Keratinocyte (primary cell): ENCODE measurements around the gene MAP9. TPM values are rescaled to one million over a fixed set of nuclear protein-coding genes. Genes with fewer than 3 reads are reported as not detected.

ENCODE experiments used
- DNase-seq: peaks from one replicate; pipeline ENCODE4 v3.0.0-alpha.2; 2011; ENCODE audit warnings: low read depth, missing footprints, low spot score
- FAIRE-seq: peaks from 2 replicates; lab custom pipeline; 2011; peaks lifted over from hg19 to GRCh38; lab: Jason Lieb, UNC
- H2AFZ ChIP-seq: 2 replicates; pipeline ENCODE4 v1.6.0; 2012; ENCODE audit warnings: low read length, control low read depth, inconsistent platforms; ENCODE audit not compliant: control insufficient read depth
- H3K27ac ChIP-seq: 2 replicates; pipeline ENCODE4 v1.5.1; 2011; ENCODE audit warnings: low read length; ENCODE audit not compliant: control insufficient read depth, insufficient read depth
- H3K27me3 ChIP-seq: 3 replicates; pipeline ENCODE4 v1.6.0; 2011; ENCODE audit warnings: low read length; ENCODE audit not compliant: control insufficient read depth, insufficient read depth; ENCODE audit errors: extremely low read depth
- H3K36me3 ChIP-seq, 2 experiments: 2 replicates in 1 of 2; 3 replicates in 1 of 2; pipeline ENCODE4 v1.5.1; 2011; ENCODE audit warnings: low read length in 2 of 2, mild to moderate bottlenecking in 1 of 2; ENCODE audit not compliant: control insufficient read depth in 2 of 2, insufficient read depth in 2 of 2; ENCODE audit errors: extremely low read depth in 1 of 2
- H3K4me1 ChIP-seq: 3 replicates; pipeline ENCODE4 v1.5.1; 2011; ENCODE audit warnings: low read length; ENCODE audit not compliant: control insufficient read depth, insufficient read depth; ENCODE audit errors: extremely low read depth
- H3K4me2 ChIP-seq: 3 replicates; pipeline ENCODE4 v1.6.0; 2011; ENCODE audit warnings: low read depth, low read length; ENCODE audit not compliant: control insufficient read depth, insufficient read depth; ENCODE audit errors: extremely low read depth
- H3K4me3 ChIP-seq, 3 experiments: fragments of 200-600 bp in 1 of 3; sonication (generic) in 1 of 3; 2 replicates in 2 of 3; 3 replicates in 1 of 3; pipeline ENCODE4 v1.5.1; 2011 to 2016; ENCODE audit warnings: low read length in 3 of 3, mild to moderate bottlenecking in 3 of 3, control low read depth in 2 of 3, inconsistent platforms in 1 of 3, low read depth in 1 of 3, mixed read lengths in 1 of 3, mixed run types in 1 of 3, moderate library complexity in 1 of 3; ENCODE audit not compliant: control insufficient read depth in 2 of 3, insufficient read depth in 2 of 3; ENCODE audit errors: extremely low read depth in 1 of 3
- H3K79me2 ChIP-seq: 2 replicates; pipeline ENCODE4 v1.6.0; 2012; ENCODE audit warnings: low read length; ENCODE audit not compliant: control insufficient read depth, insufficient read depth
- H3K9ac ChIP-seq: 3 replicates; pipeline ENCODE4 v1.6.0; 2011; ENCODE audit warnings: low read length; ENCODE audit not compliant: control insufficient read depth, insufficient read depth; ENCODE audit errors: extremely low read depth
- H3K9me1 ChIP-seq: 3 replicates; pipeline ENCODE4 v1.6.0; 2011; ENCODE audit warnings: low read length; ENCODE audit not compliant: control insufficient read depth, insufficient read depth; ENCODE audit errors: extremely low read depth
- H3K9me3 ChIP-seq: 2 replicates; pipeline ENCODE4 v1.5.1; 2012; ENCODE audit warnings: low read depth, low read length; ENCODE audit not compliant: control insufficient read depth
- H4K20me1 ChIP-seq: 3 replicates; pipeline ENCODE4 v1.6.0; 2011; ENCODE audit warnings: low read length; ENCODE audit not compliant: control insufficient read depth, insufficient read depth; ENCODE audit errors: extremely low read depth
- CTCF ChIP-seq, 3 experiments: IDR thresholded peaks in 1 of 3; conservative IDR thresholded peaks in 1 of 3; optimal IDR thresholded peaks in 1 of 3; 2 replicates in 2 of 3; 3 replicates in 1 of 3; pipeline versions ENCODE3 to v1.5.1; 2011; ENCODE audit warnings: low read length in 3 of 3, mild to moderate bottlenecking in 3 of 3, moderate library complexity in 2 of 3, control low read depth in 1 of 3, inconsistent platforms in 1 of 3; ENCODE audit not compliant: insufficient read depth in 2 of 3; ENCODE audit errors: extremely low read depth in 1 of 3
- EZH2 ChIP-seq: IDR thresholded peaks from one replicate; pipeline ENCODE4 v1.6.1; 2012; ENCODE audit warnings: inconsistent platforms, mild to moderate bottlenecking, low read length, moderate library complexity
- dilution Hi-C: fragments of 300-500 bp; cut with MboI; formaldehyde crosslinking; loops from one replicate; pipeline ENCODE4 v1.7.0; 2020; ENCODE audit warnings: low sequenced_read_pairs; ENCODE audit not compliant: extremely low pct_ligation_motif_present
- polyA plus RNA-seq, 5 experiments: library from polyadenylated mRNA; depleted of rRNA in 3 of 5; stranded (reverse) in 3 of 5; stranded (forward) in 1 of 5; unstranded in 1 of 5; fragments of >200 nt; gene quantifications; 1 replicate in 1 of 5; 2 replicates in 3 of 5; 3 replicates in 1 of 5; pipeline versions ENCODE4 v1.2.1 to v1.2.3, GENCODE V29; 2011 to 2012; ENCODE audit warnings: missing spikeins in 2 of 5, low read depth in 1 of 5, low replicate concordance in 1 of 5

The MAP9 gene
- polyA plus RNA-seq, 1 donor (not counting 4 experiments of a cell fraction or from before 2014, with no cell fraction given), result 7.4 TPM

- Histone ChIP-seq H2AFZ (no peak overlapping the region), H3K4me3 (no peak overlapping the region), H3K9me1 (no peaks in the 10 kb centered on the region), H3K27ac (no peak overlapping the region), H3K9ac (no peak overlapping the region), H3K27me3 (no peaks in the 10 kb centered on the region), H3K36me3 (no peaks in the 10 kb centered on the region), H4K20me1 (no peaks in the 10 kb centered on the region), H3K4me1 (no peaks in the 10 kb centered on the region), H3K4me2 (no peak overlapping the region), H3K79me2 (no peaks in the 10 kb centered on the region), H3K9me3 (no peaks in the 10 kb centered on the region)
- no peak for TF ChIP-seq EZH2
- no peak for TF ChIP-seq CTCF (optimal IDR thresholded peaks at IDR 0.05 in 1 of 3, IDR thresholded peaks at IDR 0.05 in 1 of 3, conservative IDR thresholded peaks at IDR 0.05 in 1 of 3; ENCODE audit: extremely low read depth in 1 of 3, insufficient read depth in 2 of 3, low read length in 3 of 3)
- DNase-seq, result no peak
- no peak for FAIRE-seq
- dilution Hi-C loops, result no loop called here
Observed at GRCh38 chr4:155336242-155336641, 40.5 kb downstream of the MAP9 start.

- FAIRE-seq, result no peak
- H3K9me3 ChIP-seq, result no peaks in the 10 kb centered on the region
- no peaks in the 10 kb centered on the region for H3K79me2 ChIP-seq
- H4K20me1 ChIP-seq, result no peaks in the 10 kb centered on the region
- H3K4me1 ChIP-seq, result no peaks in the 10 kb centered on the region
- H3K9me1 ChIP-seq, result no peaks in the 10 kb centered on the region
- H3K4me3 ChIP-seq, result no peak overlapping the region
- H3K4me2 ChIP-seq, result no peak overlapping the region
- no peak for TF ChIP-seq CTCF (optimal IDR thresholded peaks at IDR 0.05 in 1 of 3, IDR thresholded peaks at IDR 0.05 in 1 of 3, conservative IDR thresholded peaks at IDR 0.05 in 1 of 3; ENCODE audit: extremely low read depth in 1 of 3, insufficient read depth in 2 of 3, low read length in 3 of 3)
- TF ChIP-seq EZH2, result no peak
- DNase-seq, result no peak
- H3K27ac ChIP-seq, result no peak overlapping the region
- H3K9ac ChIP-seq, result no peak overlapping the region
- no peaks in the 10 kb centered on the region for H3K27me3 ChIP-seq
- dilution Hi-C loops, result no loop called here
- H2AFZ ChIP-seq, result no peak overlapping the region
- no peaks in the 10 kb centered on the region for H3K36me3 ChIP-seq
Observed at GRCh38 chr4:155331478-155331877, 45.3 kb downstream of the MAP9 start.
